K562 (cell line): Measurements from ENCODE around the gene MMP12. TPM values are rescaled to one million over a fixed set of nuclear protein-coding genes. Genes with fewer than 3 reads are reported as not detected.

Experiments used
- ATAC-seq: fragments of 200-7000 bp; cut with Tn5 transposase; 3 replicates; pipeline ENCODE4 v1.9.1; 2020; ENCODE audit warnings: moderate library complexity
- BruUV-seq: library from RNA; stranded (reverse); fragments of 400-500 nt; replicated peaks from 2 replicates; lab custom pipeline; 2021; lab: Mats Ljungman, UMichigan
- CTCF ChIA-PET: fragments of 300-600 bp; formaldehyde crosslinking; extraction: SDS; loops from one replicate; lab custom pipeline; 2021; ENCODE audit warnings: low intra/inter-chr PET ratio; lab: Yijun Ruan, JAX
- POLR2A ChIA-PET: fragments of 300-600, 350-650 bp; sonication (Branson Sonifier 250); formaldehyde crosslinking; extraction: SDS; loops from one replicate; lab custom pipeline; 2021; ENCODE audit warnings: antibody characterized with exemption, inconsistent platforms; lab: Yijun Ruan, JAX
- DNase-seq, 4 experiments: peaks; one replicate each; pipeline versions ENCODE4 v3.0.0 to v3.0.0-alpha.2; 2011 to 2018; ENCODE audit warnings: low spot score in 3 of 4, mixed read lengths in 3 of 4; ENCODE audit errors: extremely low read depth in 1 of 4
- FAIRE-seq: peaks from 2 replicates; lab custom pipeline; 2011; peaks lifted over from hg19 to GRCh38; lab: Jason Lieb, UNC
- H2AFZ ChIP-seq: 2 replicates; pipeline ENCODE4 v1.6.0; 2011; ENCODE audit warnings: low read depth, low read length, control low read depth, inconsistent platforms
- H3K27ac ChIP-seq: fragments of 200-600 bp; 3 replicates; pipeline ENCODE4 v1.8.0; 2011; ENCODE audit warnings: low read depth, mild to moderate bottlenecking, control low read depth, inconsistent platforms, low read length, moderate library complexity, mixed read lengths; ENCODE audit errors: extremely low read depth
- H3K27me3 ChIP-seq, 2 experiments: fragments of 300-600 bp in 1 of 2; 2 replicates in 1 of 2; 3 replicates in 1 of 2; pipeline versions ENCODE4 v1.6.0 to v1.8.0; 2011; ENCODE audit warnings: inconsistent platforms in 2 of 2, low read length in 2 of 2, mild to moderate bottlenecking in 1 of 2, mixed read lengths in 1 of 2, moderate library complexity in 1 of 2; ENCODE audit not compliant: control insufficient read depth in 2 of 2, insufficient read depth in 2 of 2
- H3K36me3 ChIP-seq: fragments of 300-600 bp; 3 replicates; pipeline ENCODE4 v1.8.0; 2011; ENCODE audit warnings: mild to moderate bottlenecking, low read length, inconsistent platforms; ENCODE audit not compliant: control insufficient read depth, insufficient read depth
- H3K4me1 ChIP-seq, 2 experiments: fragments of 200-600 bp in 1 of 2; replicated peaks in 1 of 2; 2 replicates in 1 of 2; 3 replicates in 1 of 2; pipeline versions ENCODE4 v1.5.1 to v1.8.0; 2011; ENCODE audit warnings: inconsistent platforms in 2 of 2, low read length in 2 of 2, mild to moderate bottlenecking in 1 of 2, mixed read lengths in 1 of 2, moderate library complexity in 1 of 2; ENCODE audit not compliant: control insufficient read depth in 2 of 2, insufficient read depth in 2 of 2
- H3K4me2 ChIP-seq: 2 replicates; pipeline ENCODE4 v1.6.1; 2011; ENCODE audit warnings: low read length, control low read depth, inconsistent platforms, mixed read lengths; ENCODE audit not compliant: insufficient read depth
- H3K4me3 ChIP-seq: fragments of 200-600 bp; sonication (generic), shearing (Covaris generic); 2 replicates; pipeline ENCODE4 v1.5.1; 2016; ENCODE audit warnings: control low read depth, inconsistent platforms
- H3K79me2 ChIP-seq: fragments of 200-600 bp; 3 replicates; pipeline ENCODE4 v1.8.0; 2011; ENCODE audit warnings: low read length, inconsistent platforms; ENCODE audit not compliant: control insufficient read depth, insufficient read depth
- H3K9ac ChIP-seq, 2 experiments: 2 replicates each; pipeline versions ENCODE4 v1.6.0 to v1.6.1; 2011; ENCODE audit warnings: low read depth in 2 of 2, low read length in 2 of 2, control low read depth in 1 of 2, inconsistent platforms in 1 of 2, mild to moderate bottlenecking in 1 of 2, mixed read lengths in 1 of 2; ENCODE audit not compliant: insufficient read depth in 1 of 2
- H3K9me1 ChIP-seq: one replicate; pipeline ENCODE4 v1.6.0; 2011; ENCODE audit warnings: inconsistent platforms, mild to moderate bottlenecking, low read length, moderate library complexity; ENCODE audit not compliant: control insufficient read depth, insufficient read depth
- H3K9me3 ChIP-seq: replicated peaks from 2 replicates; pipeline ENCODE4 v1.5.1; 2011; ENCODE audit warnings: low read depth, low read length, inconsistent platforms; ENCODE audit not compliant: control insufficient read depth, insufficient read depth
- H4K20me1 ChIP-seq: replicated peaks from 2 replicates; pipeline ENCODE4 v1.6.1; 2011; ENCODE audit warnings: low read length, inconsistent platforms, mixed read lengths; ENCODE audit not compliant: control insufficient read depth, insufficient read depth
- E2F6 ChIP-seq, 2 experiments: IDR thresholded peaks; 2 replicates each; pipeline ENCODE4 v1.6.1; 2011; ENCODE audit warnings: borderline replicate concordance in 1 of 2, control low read depth in 1 of 2, low read depth in 1 of 2, low read length in 1 of 2, mild to moderate bottlenecking in 1 of 2, mixed read lengths in 1 of 2, moderate library complexity in 1 of 2; ENCODE audit not compliant: insufficient read depth in 1 of 2, insufficient read length in 1 of 2, poor library complexity in 1 of 2, severe bottlenecking in 1 of 2; ENCODE audit errors: extremely low read depth in 1 of 2
- MXD1 ChIP-seq: fragments of 250-450 bp; sonication (Bioruptor Pico); IDR thresholded peaks from 2 replicates; pipeline ENCODE4 v1.8.0; 2021; ENCODE audit warnings: borderline replicate concordance, mild to moderate bottlenecking, moderate library complexity; ENCODE audit not compliant: poor library complexity, severe bottlenecking
- MXI1 ChIP-seq: IDR thresholded peaks from 2 replicates; pipeline ENCODE4 v1.6.1; 2011; ENCODE audit warnings: low read depth, mild to moderate bottlenecking, improper control_type of control experiment, low read length
- NELFE ChIP-seq: IDR thresholded peaks from 2 replicates; pipeline ENCODE4 v1.6.1; 2011; ENCODE audit warnings: mild to moderate bottlenecking; ENCODE audit not compliant: insufficient read depth, insufficient read length
- SMARCB1 ChIP-seq: IDR thresholded peaks from 2 replicates; pipeline ENCODE4 v1.6.1; 2011; ENCODE audit warnings: improper control_type of control experiment, low read depth; ENCODE audit not compliant: insufficient read length
- U2AF2 ChIP-seq: fragments of 200-400 bp; formaldehyde crosslinking; optimal IDR thresholded peaks from 2 replicates; pipeline ENCODE3; 2017; ENCODE audit warnings: low read depth, mild to moderate bottlenecking, low read length
- ZNF140 ChIP-seq: fragments of 250-450 bp; sonication (Bioruptor Pico); IDR thresholded peaks from 2 replicates; pipeline ENCODE4 v1.8.0; 2021; ENCODE audit warnings: moderate library complexity, mild to moderate bottlenecking, inconsistent platforms
- ZZZ3 ChIP-seq: fragments of 450-650 bp; IDR thresholded peaks from 2 replicates; pipeline ENCODE4 v1.6.1; 2016; ENCODE audit warnings: antibody characterized with exemption, mild to moderate bottlenecking, moderate library complexity
- WGBS: fragments of 100-300 bp; shearing (Covaris generic); methylation state at CpG from one replicate; pipeline ENCODE4 v1.1.6; 2016; ENCODE audit warnings: low coverage, mixed read lengths; ENCODE audit not compliant: insufficient coverage; ENCODE audit errors: missing lambda C conversion rate; 5-methylcytosine and 5-hydroxymethylcytosine counted together
- in situ Hi-C: fragments of 300-500 bp; cut with MboI; formaldehyde crosslinking; loops from 4 replicates; pipeline ENCODE4 v1.15.0; 2018; ENCODE audit warnings: inconsistent platforms, mixed read lengths
- intact Hi-C: fragments of 100-400 bp; cut with micrococcal nuclease; formaldehyde crosslinking; loops from 2 replicates; pipeline ENCODE4 v1.14.2; 2022
- polyA plus RNA-seq, 8 experiments: library from polyadenylated mRNA; depleted of rRNA in 4 of 8; stranded (reverse) in 5 of 8; unstranded in 3 of 8; fragments of >200 nt; fragmentation: Nextera tagmentation in 2 of 8; fragmentation: Illumina TruSeq in 1 of 8; extraction: Ambion mirVana in 2 of 8; extraction: Trizol in 1 of 8; gene quantifications; 2 replicates each; pipeline versions ENCODE4 v1.2.1 to v1.2.3, GENCODE V29; 2011 to 2014; ENCODE audit warnings: inconsistent platforms in 1 of 8, missing spikeins in 1 of 8
- total RNA-seq, 7 experiments: library from RNA; depleted of rRNA in 6 of 7; stranded (reverse); fragments of >200 nt in 6 of 7; fragmentation: Illumina TruSeq in 2 of 7; extraction: Trizol in 2 of 7; gene quantifications; 2 replicates each; pipeline versions ENCODE4 v1.2.1 to v1.2.3, GENCODE V29; 2011 to 2021; ENCODE audit warnings: low replicate concordance in 1 of 7
- TF ChIP-seq, protein P1 (sequence below): IDR thresholded peaks from 2 replicates; pipeline ENCODE4 v1.6.1; 2011; ENCODE audit not compliant: insufficient read length; ENCODE audit errors: extremely low read depth
- TF ChIP-seq, protein P2 (sequence below): fragments of 450-650 bp; IDR thresholded peaks from 2 replicates; pipeline ENCODE4 v1.6.1; 2018; ENCODE audit warnings: mild to moderate bottlenecking, low read depth; ENCODE audit not compliant: partially characterized antibody

MMP12 gene
- total and polyA plus RNA-seq, 9 of the 15 experiments (the other 6 are each of a cell fraction or from before 2014, with no cell fraction given), result not detected

DNA sequence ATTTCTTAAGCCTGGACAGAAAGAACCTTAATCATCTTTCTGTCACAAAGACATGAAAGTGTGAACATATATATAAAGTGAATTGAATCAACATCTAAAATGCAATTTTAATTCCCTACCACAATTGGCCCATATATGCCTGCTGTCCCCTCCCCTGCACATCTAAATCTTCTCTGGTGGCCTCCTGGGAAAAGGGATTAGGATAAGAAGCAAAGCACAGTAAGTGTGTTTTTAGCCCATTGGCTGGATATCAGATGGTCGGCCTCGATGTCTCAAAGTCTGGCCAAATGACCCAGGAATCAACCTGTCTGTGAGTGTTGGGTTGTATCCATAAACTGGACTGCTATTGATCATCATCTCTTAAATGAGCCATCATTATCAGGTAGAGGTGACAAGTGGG is 37.1 kb downstream of the MMP12 start:
- H3K9ac ChIP-seq, result no peak overlapping the region
- H3K4me3 ChIP-seq, result no peak overlapping the region
- no peaks in the 10 kb centered on the region for H3K36me3 ChIP-seq
- ATAC-seq (no peak), FAIRE-seq (no peak), DNase-seq (no peak)
- CTCF ChIA-PET, result no interaction called here
- intact Hi-C loops (loop anchor here (10.0 kb wide), 1 partner anchor 197 kb away; no protein-coding TSS in a partner anchor), in situ Hi-C loops (no loop called here)
- POLR2A ChIA-PET, result no interaction called here
- H2AFZ ChIP-seq, result no peak overlapping the region
- H3K79me2 ChIP-seq, result no peaks in the 10 kb centered on the region
- H3K9me3 ChIP-seq, result no peaks in the 10 kb centered on the region
- TF ChIP-seq, protein P1, sequence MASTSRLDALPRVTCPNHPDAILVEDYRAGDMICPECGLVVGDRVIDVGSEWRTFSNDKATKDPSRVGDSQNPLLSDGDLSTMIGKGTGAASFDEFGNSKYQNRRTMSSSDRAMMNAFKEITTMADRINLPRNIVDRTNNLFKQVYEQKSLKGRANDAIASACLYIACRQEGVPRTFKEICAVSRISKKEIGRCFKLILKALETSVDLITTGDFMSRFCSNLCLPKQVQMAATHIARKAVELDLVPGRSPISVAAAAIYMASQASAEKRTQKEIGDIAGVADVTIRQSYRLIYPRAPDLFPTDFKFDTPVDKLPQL, result no peak
- no peak for TF ChIP-seq ZZZ3
- no peak for TF ChIP-seq ZNF140 (CRISPR knock-in tag)
- TF ChIP-seq U2AF2, result no peak
- no peak for TF ChIP-seq NELFE
- TF ChIP-seq E2F6 (IDR thresholded peaks at IDR 0.05; ENCODE audit: borderline replicate concordance in 1 of 2, extremely low read depth in 1 of 2, insufficient read depth in 1 of 2, insufficient read length in 1 of 2, low read depth in 1 of 2, low read length in 1 of 2, poor library complexity in 1 of 2, severe bottlenecking in 1 of 2), result no peak
- TF ChIP-seq SMARCB1, result no peak
- TF ChIP-seq, protein P2, sequence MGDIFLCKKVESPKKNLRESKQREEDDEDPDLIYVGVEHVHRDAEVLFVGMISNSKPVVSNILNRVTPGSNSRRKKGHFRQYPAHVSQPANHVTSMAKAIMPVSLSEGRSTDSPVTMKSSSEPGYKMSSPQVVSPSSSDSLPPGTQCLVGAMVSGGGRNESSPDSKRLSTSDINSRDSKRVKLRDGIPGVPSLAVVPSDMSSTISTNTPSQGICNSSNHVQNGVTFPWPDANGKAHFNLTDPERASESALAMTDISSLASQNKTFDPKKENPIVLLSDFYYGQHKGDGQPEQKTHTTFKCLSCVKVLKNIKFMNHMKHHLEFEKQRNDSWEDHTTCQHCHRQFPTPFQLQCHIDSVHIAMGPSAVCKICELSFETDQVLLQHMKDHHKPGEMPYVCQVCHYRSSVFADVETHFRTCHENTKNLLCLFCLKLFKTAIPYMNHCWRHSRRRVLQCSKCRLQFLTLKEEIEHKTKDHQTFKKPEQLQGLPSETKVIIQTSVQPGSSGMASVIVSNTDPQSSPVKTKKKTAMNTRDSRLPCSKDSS, result no peak
- TF ChIP-seq MXI1, result no peak
- no peak for TF ChIP-seq MXD1
- no peak overlapping the region for H3K4me2 ChIP-seq
- no peaks in the 10 kb centered on the region for H4K20me1 ChIP-seq
- H3K4me1 ChIP-seq, result no peaks in the 10 kb centered on the region
- WGBS, result 0% methylated on average over 2 of the region's 2 CpGs
- H3K27ac ChIP-seq, result no peak overlapping the region
- BruUV-seq, result no TSS peak
- no peaks in the 10 kb centered on the region for H3K27me3 ChIP-seq
- no peaks in the 10 kb centered on the region for H3K9me1 ChIP-seq
